T-helper 2 cell treated with Interferon-gamma antibody and Interleukin-4, amounts not matched to agents 100 ng/mL and 5 ng/mL, for 36 hours (primary cell): ENCODE measurements around the gene MYOG. TPM values are rescaled to one million over a fixed set of nuclear protein-coding genes. Genes with fewer than 3 reads are reported as not detected.

ENCODE experiments used
- intact Hi-C: fragments of 100-400 bp; cut with micrococcal nuclease; formaldehyde crosslinking; loops from one replicate; pipeline ENCODE4 v1.15.1; 2023
- total RNA-seq: library from RNA; stranded (reverse); gene quantifications from 2 replicates; pipeline ENCODE4 v1.2.3, GENCODE V29; 2022

Gene MYOG
- total RNA-seq, 1 donor from 2014 or later: not detected

GRCh38 chr1:203072911-203073310 lies 12.9 kb downstream of the MYOG start:
- intact Hi-C loops: no loop called here

- intact Hi-C loops: no loop called here
Measured at GRCh38 chr1:203072002-203072602, 13.7 kb downstream of the MYOG start.

- intact Hi-C loops: no loop called here
Measured at GRCh38 chr1:203069030-203069747, 16.6 kb downstream of the MYOG start.

- intact Hi-C loops: no loop called here
Measured at GRCh38 chr1:203066965-203067364, 18.8 kb downstream of the MYOG start.

GRCh38 chr1:203065986-203066385 lies 19.8 kb downstream of the MYOG start:
- intact Hi-C loops: no loop called here

- intact Hi-C loops: no loop called here
Measured at GRCh38 chr1:203065191-203065590, 20.6 kb downstream of the MYOG start.

GRCh38 chr1:203063287-203063686 lies 22.5 kb downstream of the MYOG start:
- intact Hi-C loops: loop anchor here (2.0 kb wide), 1 partner anchor 24 kb away; no protein-coding TSS in a partner anchor

- intact Hi-C loops: no loop called here
Measured at GRCh38 chr1:203060115-203060514, 25.7 kb downstream of the MYOG start.

- intact Hi-C loops: no loop called here
Measured at GRCh38 chr1:203059485-203059884, 26.3 kb downstream of the MYOG start.

- intact Hi-C loops: no loop called here
Measured at GRCh38 chr1:203058676-203058935, 27.2 kb downstream of the MYOG start.

- intact Hi-C loops: no loop called here
Measured at GRCh38 chr1:203057911-203058675, 27.7 kb downstream of the MYOG start.

GRCh38 chr1:203056516-203056915 lies 29.3 kb downstream of the MYOG start:
- intact Hi-C loops: no loop called here

GRCh38 chr1:203056012-203056411 lies 29.8 kb downstream of the MYOG start:
- intact Hi-C loops: no loop called here

GRCh38 chr1:203055161-203055799 lies 30.5 kb downstream of the MYOG start:
- intact Hi-C loops: no loop called here

GRCh38 chr1:203054642-203055041 lies 31.2 kb downstream of the MYOG start:
- intact Hi-C loops: no loop called here

GRCh38 chr1:203054184-203054583 lies 31.6 kb downstream of the MYOG start:
- intact Hi-C loops: no loop called here

GRCh38 chr1:203052601-203053000 lies 33.2 kb downstream of the MYOG start:
- intact Hi-C loops: no loop called here

GRCh38 chr1:203051841-203052324 lies 33.9 kb downstream of the MYOG start:
- intact Hi-C loops: no loop called here

- intact Hi-C loops: no loop called here
Measured at GRCh38 chr1:203050826-203051225, 35.0 kb downstream of the MYOG start.

GRCh38 chr1:203049576-203050180 lies 36.1 kb downstream of the MYOG start:
- intact Hi-C loops: no loop called here

- intact Hi-C loops: no loop called here
Measured at GRCh38 chr1:203049077-203049476, 36.7 kb downstream of the MYOG start.
